Thyroid gland (tissue), 4 donors: Measurements from ENCODE around the gene LMF2. TPM values are rescaled to one million over a fixed set of nuclear protein-coding genes. Genes with fewer than 3 reads are reported as not detected.

Experiments used
- DNase-seq, 2 donors: peaks; one replicate each; pipeline ENCODE4 v3.0.0-alpha.2; 2019
- H3K27ac ChIP-seq, 3 donors: fragments of 200-600 bp; sonication (generic); 1 replicate in 2 of 3; 2 replicates in 1 of 3; pipeline ENCODE4 v1.5.1; 2016 to 2019; ENCODE audit warnings: mild to moderate bottlenecking in 1 of 3, moderate library complexity in 1 of 3
- H3K27me3 ChIP-seq: fragments of 200-600 bp; sonication (generic); one replicate; pipeline ENCODE4 v1.5.1; 2019
- H3K36me3 ChIP-seq, 2 donors: fragments of 200-600 bp; sonication (generic); one replicate each; pipeline ENCODE4 v1.5.1; 2016 to 2019
- H3K4me1 ChIP-seq, 2 donors: fragments of 200-600 bp; sonication (generic); one replicate each; pipeline ENCODE4 v1.5.1; 2017 to 2019
- H3K4me3 ChIP-seq, 3 donors: fragments of 200-600 bp; sonication (generic); replicated peaks in 1 of 3; 1 replicate in 2 of 3; 2 replicates in 1 of 3; pipeline ENCODE4 v1.5.1; 2016; ENCODE audit warnings: mild to moderate bottlenecking in 1 of 3
- H3K9me3 ChIP-seq: fragments of 200-600 bp; sonication (generic); one replicate; pipeline ENCODE4 v1.5.1; 2017
- POLR2A ChIP-seq, 2 donors: fragments of 450-650 bp; IDR thresholded peaks; one replicate each; pipeline ENCODE4 v1.6.1; 2017; ENCODE audit warnings: antibody characterized with exemption in 2 of 2, mild to moderate bottlenecking in 2 of 2, moderate library complexity in 1 of 2
- WGBS, 2 donors: methylation state at CpG; one replicate each; pipeline ENCODE4 v1.1.5; 2017; 5-methylcytosine and 5-hydroxymethylcytosine counted together
- intact Hi-C: fragments of 100-400 bp; cut with DNase I; formaldehyde crosslinking; loops from one replicate; pipeline ENCODE4 v1.15.1; 2023
- total RNA-seq, 4 donors: library from RNA; depleted of rRNA; stranded (reverse); fragments of >200 nt; gene quantifications; one replicate each; pipeline ENCODE4 v1.2.3, GENCODE V29; 2016
- TF ChIP-seq, protein P1 (sequence below), 6 experiments: fragments of 200-600 bp in 3 of 6; fragments of 450-650 bp in 3 of 6; sonication (generic) in 3 of 6; IDR thresholded peaks; one replicate each; pipeline ENCODE4 v1.5.1; 2016 to 2019; ENCODE audit warnings: antibody characterized with exemption in 6 of 6, mild to moderate bottlenecking in 2 of 6, inconsistent platforms in 1 of 6, moderate library complexity in 1 of 6

LMF2 gene
- total RNA-seq, 4 donors from 2014 or later, result 53.2 to 117 (median 96.6) TPM

DNA sequence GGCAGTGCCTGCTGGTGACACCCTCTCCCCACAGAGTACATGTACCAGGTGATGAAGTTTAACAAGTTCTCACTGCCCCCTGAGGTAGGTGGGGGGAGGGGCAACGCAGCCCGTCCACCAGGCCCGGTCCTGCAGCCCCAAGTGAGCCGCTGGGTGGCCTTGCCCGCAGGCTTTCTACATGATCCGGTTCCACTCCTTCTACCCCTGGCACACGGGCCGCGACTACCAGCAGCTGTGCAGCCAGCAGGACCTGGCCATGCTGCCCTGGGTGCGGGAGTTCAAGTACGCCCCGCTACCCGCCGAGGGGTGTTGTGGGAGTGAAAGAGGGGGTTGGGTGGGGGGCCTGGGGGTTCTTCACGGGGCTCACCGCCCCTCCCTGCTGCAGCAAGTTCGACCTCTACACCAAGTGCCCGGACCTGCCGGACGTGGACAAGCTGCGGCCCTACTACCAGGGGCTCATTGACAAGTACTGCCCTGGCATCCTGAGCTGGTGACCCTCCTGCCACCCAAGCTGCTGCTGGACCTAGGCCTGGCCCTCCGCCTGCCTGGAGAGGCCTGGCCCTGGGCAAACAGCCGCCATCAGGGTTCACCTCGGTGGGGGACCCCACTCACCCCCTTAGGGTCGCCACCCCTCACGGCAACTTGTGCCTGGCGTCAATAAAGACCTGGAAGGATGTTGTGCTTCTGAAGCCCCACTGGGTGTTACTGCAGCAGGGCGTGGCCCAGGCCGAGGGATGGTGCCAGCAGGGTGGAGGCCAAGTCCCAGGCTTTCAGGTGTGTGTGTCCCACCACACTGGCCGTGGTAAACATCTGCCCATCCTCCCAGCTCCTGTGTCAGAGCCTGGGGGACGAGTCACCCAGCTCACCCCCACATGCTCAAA is 17.9 kb downstream of the LMF2 start:
- no peak for DNase-seq
- WGBS, 2 donors, result 86 to 90% methylated on average over 7 to 23 of the region's 31 CpGs
- no peak overlapping the region for H3K27ac ChIP-seq

DNA sequence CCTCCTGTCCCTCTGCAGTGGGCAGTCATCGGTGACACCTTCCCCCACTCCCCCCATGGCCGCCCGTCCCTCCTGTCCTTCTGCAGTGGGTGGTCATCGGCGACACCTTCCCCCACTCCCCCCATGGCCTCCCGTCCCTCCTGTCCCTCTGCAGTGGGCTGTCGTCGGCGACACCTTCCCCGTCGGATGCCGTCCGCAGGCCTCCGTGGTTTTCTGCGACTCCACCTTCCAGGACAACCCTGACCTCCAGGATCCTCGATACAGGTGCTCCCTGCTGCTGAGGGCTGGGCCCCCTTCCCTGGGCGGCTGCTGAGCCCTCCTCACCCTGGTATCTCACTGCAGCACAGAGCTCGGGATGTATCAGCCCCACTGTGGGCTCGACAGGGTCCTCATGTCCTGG is 18.6 kb downstream of the LMF2 start:
- DNase-seq, result no peak
- intact Hi-C loops, result no loop called here
- H3K9me3 ChIP-seq, result no peaks in the 10 kb centered on the region
- 82 to 88% methylated on average over 17 to 19 of the region's 19 CpGs for WGBS, 2 donors
- no peaks in the 10 kb centered on the region for H3K36me3 ChIP-seq
- TF ChIP-seq POLR2A (IDR thresholded peaks at IDR 0.05), result no peak
- TF ChIP-seq, protein P1, sequence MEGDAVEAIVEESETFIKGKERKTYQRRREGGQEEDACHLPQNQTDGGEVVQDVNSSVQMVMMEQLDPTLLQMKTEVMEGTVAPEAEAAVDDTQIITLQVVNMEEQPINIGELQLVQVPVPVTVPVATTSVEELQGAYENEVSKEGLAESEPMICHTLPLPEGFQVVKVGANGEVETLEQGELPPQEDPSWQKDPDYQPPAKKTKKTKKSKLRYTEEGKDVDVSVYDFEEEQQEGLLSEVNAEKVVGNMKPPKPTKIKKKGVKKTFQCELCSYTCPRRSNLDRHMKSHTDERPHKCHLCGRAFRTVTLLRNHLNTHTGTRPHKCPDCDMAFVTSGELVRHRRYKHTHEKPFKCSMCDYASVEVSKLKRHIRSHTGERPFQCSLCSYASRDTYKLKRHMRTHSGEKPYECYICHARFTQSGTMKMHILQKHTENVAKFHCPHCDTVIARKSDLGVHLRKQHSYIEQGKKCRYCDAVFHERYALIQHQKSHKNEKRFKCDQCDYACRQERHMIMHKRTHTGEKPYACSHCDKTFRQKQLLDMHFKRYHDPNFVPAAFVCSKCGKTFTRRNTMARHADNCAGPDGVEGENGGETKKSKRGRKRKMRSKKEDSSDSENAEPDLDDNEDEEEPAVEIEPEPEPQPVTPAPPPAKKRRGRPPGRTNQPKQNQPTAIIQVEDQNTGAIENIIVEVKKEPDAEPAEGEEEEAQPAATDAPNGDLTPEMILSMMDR (IDR thresholded peaks at IDR 0.05), result no peak
- no peaks in the 10 kb centered on the region for H3K27me3 ChIP-seq
- H3K27ac ChIP-seq, result no peak overlapping the region
- H3K4me1 ChIP-seq, result peaks cover 29 to 49% of the 10 kb centered on the region in 2 donors
- no peak overlapping the region for H3K4me3 ChIP-seq

More for the DNA sequence above, 17.9 kb downstream of the LMF2 start:
- no peak for TF ChIP-seq POLR2A (IDR thresholded peaks at IDR 0.05)
- TF ChIP-seq, protein P1 (IDR thresholded peaks at IDR 0.05), result no peak
- H3K27me3 ChIP-seq, result no peaks in the 10 kb centered on the region
- H3K9me3 ChIP-seq, result no peaks in the 10 kb centered on the region
- peaks cover 25 to 42% of the 10 kb centered on the region in 2 donors for H3K4me1 ChIP-seq
- intact Hi-C loops, result no loop called here
- no peaks in the 10 kb centered on the region for H3K36me3 ChIP-seq
- no peak overlapping the region for H3K4me3 ChIP-seq

DNA sequence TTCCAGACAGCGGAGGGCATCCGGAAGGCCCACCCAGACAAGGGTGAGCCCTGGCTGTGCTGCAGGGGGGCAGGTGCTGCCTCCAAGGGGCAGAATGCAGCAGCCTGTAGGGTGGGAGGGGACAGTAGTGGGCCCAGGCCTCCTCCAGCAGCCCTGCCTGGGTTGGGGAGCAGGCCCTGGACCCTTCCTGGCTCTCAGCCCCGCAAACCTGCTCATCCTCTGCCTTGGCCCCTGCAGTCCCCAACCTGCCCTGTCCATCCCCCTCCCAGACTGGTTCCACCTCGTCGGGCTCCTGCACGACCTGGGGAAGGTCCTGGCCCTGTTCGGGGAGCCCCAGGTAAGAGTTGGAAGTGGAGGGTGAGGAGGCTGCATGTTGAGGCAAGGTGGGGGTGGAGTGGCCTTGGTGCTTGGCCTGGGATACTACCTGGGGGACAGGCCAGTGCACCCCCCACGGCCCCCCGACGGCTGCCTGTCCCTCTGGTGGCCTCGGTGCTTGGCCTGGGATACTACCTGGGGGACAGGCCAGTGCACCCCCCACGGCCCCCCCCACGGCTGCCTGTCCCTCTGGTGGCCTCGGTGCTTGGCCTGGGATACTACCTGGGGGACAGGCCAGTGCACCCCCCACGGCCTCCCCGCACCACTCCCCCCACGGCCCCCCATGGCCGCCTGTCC is 19.4 kb downstream of the LMF2 start:
- TF ChIP-seq, protein P1 (IDR thresholded peaks at IDR 0.05), result no peak
- TF ChIP-seq POLR2A (IDR thresholded peaks at IDR 0.05), result no peak
- H3K4me1 ChIP-seq, result peaks cover 37 to 57% of the 10 kb centered on the region in 2 donors
- no peak for DNase-seq
- H3K27ac ChIP-seq, result peak overlapping the region in 1 of 3 donors; percentile 92
- no peaks in the 10 kb centered on the region for H3K36me3 ChIP-seq
- H3K27me3 ChIP-seq, result no peaks in the 10 kb centered on the region
- 78 to 80% methylated on average over 7 to 9 of the region's 18 CpGs for WGBS, 2 donors
- H3K9me3 ChIP-seq, result no peaks in the 10 kb centered on the region
- intact Hi-C loops, result no loop called here
- H3K4me3 ChIP-seq, result no peak overlapping the region

DNA sequence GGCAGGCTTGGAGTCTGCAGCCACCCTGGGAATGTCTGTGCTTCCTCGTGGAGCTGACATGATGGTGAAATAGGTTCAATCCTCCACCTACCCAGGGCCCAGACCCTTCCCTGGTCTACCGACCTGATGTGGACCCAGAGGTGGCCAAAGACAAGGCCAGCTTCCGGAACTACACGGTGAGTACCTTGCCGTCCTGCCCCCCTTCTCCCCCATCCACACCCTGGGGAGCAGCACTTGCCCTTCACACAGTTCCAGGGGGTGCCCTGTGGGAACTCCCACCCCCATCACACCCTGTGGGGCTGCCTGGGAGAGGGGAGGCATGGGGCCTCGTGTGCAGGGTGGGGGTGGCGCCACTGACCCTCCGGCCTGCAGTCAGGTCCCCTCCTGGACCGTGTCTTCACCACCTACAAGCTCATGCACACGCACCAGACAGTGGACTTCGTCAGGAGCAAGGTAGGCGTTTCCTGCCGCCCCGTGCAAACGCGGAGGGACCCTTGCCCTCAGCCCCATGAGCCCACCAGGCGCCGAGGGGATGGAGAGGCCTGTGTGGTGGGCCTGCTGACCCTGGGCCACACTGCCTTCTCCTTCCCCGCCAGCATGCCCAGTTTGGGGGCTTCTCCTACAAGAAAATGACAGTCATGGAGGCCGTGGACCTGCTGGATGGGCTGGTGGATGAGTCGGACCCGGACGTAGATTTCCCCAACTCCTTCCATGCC is 20.1 kb downstream of the LMF2 start:
- intact Hi-C loops, result no loop called here
- Histone ChIP-seq H3K9me3 (no peaks in the 10 kb centered on the region), H3K27ac (peak overlapping the region; percentile 80 to 92 (median 86)), H3K36me3 (no peaks in the 10 kb centered on the region), H3K4me1 (peaks cover 40 to 61% of the 10 kb centered on the region in 2 donors), H3K4me3 (no peak overlapping the region), H3K27me3 (no peaks in the 10 kb centered on the region)
- DNase-seq, result no peak
- TF ChIP-seq, protein P1 (IDR thresholded peaks at IDR 0.05), result no peak
- TF ChIP-seq POLR2A (IDR thresholded peaks at IDR 0.05), result no peak
- WGBS, 2 donors, result 66 to 83% methylated on average over 4 to 22 of the region's 23 CpGs
